ENCODE measurements around the gene TMA7B. TPM values are rescaled to one million over a fixed set of nuclear protein-coding genes. Genes with fewer than 3 reads are reported as not detected.

Gene TMA7B
- total and polyA plus RNA-seq, 11 donors: 0.24 TPM; not detected in 10

DNA sequence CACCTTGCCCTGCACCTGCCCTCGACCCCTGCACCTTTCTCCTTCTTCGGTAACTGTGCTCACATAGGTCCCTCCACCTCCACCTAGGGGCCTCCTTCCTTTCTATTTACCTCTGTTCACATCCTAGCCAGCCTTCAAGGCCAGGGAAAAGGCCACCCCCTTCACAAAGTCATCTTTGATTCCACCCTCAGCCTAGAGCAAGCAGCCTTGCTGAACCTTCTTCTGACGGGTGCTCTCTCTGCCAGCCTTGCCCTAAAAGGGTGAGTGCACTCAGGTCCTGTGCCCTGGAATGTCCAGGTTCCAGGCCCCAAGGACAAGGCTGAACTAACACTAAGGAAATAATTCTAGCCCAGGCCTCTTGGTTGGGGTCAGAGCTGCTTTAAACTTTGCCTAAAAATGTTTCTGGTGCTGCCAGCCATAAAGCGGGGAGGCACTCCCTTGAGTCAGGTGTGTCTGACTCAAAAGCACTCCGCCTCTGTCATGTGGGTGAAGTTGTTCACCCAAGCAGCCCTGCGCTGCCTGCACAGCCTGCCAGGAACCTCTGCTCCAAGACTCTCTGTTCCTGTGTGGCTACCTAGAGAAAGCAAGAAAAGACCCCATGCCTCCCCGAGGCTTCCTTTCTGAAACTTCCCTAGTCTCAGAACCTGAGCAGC, 25.3 kb downstream of the TMA7B start:
- H3K36me3 ChIP-seq: no peaks in the 10 kb centered on the region
- H3K27ac ChIP-seq: no peak overlapping the region
- WGBS, 4 donors: 81 to 89% (median 84%) methylated on average over 5 to 7 of the region's 7 CpGs
- peaks cover 0 to 4% (median 0%) of the 10 kb centered on the region in 9 donors for H3K27me3 ChIP-seq
- ATAC-seq (no peak), DNase-seq (no peak)
- H3K4me1 ChIP-seq: peaks cover 0 to 19% (median 0%) of the 10 kb centered on the region in 12 donors
- no peak overlapping the region for H3K4me3 ChIP-seq
- intact Hi-C loops (cut with DNase I): no loop called here
- H3K9me3 ChIP-seq: no peaks in the 10 kb centered on the region
- TF ChIP-seq, protein P1, sequence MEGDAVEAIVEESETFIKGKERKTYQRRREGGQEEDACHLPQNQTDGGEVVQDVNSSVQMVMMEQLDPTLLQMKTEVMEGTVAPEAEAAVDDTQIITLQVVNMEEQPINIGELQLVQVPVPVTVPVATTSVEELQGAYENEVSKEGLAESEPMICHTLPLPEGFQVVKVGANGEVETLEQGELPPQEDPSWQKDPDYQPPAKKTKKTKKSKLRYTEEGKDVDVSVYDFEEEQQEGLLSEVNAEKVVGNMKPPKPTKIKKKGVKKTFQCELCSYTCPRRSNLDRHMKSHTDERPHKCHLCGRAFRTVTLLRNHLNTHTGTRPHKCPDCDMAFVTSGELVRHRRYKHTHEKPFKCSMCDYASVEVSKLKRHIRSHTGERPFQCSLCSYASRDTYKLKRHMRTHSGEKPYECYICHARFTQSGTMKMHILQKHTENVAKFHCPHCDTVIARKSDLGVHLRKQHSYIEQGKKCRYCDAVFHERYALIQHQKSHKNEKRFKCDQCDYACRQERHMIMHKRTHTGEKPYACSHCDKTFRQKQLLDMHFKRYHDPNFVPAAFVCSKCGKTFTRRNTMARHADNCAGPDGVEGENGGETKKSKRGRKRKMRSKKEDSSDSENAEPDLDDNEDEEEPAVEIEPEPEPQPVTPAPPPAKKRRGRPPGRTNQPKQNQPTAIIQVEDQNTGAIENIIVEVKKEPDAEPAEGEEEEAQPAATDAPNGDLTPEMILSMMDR (IDR thresholded peaks at IDR 0.05): no peak
- no peak for TF ChIP-seq POLR2A (IDR thresholded peaks at IDR 0.05)

DNA sequence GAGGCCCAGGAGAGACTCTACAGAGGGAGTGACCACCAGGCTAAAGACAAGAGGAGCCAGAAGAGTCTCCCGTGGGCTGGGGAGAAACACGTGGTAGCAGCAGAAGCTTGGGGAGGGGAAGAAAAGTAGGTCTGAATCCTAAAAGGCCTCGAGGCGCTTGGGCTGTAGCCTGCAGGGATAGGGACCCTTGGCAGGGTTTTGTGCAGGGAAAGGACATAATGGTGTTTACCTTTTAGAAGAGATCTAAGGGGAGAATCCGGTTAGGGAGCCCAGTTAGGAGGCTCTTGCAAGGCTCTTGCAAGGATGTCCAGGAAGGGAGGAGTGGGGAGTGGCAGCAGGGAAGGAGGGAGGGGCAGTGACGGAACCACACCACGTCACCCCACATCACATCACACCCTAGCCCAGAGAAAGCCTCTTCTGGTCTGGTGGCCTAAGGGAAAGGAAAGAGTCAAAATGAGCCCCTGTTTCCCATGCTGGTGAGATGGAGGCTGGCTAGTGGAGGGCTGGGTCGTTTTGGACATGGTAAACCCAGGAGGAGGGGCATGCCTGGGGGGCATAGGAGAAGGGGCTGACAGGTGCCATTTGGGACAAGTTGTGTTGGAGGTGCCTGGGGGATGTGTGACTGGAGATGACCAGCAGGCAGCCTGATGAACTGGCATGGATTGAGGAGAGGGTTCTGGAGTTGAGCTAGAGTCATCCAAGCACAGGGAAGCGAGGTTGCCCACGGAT, 28.4 kb downstream of the TMA7B start:
- Histone ChIP-seq H3K4me3 (no peak overlapping the region), H3K36me3 (no peaks in the 10 kb centered on the region), H3K4me1 (peaks cover 0 to 32% (median 0%) of the 10 kb centered on the region in 12 donors), H3K9me3 (no peaks in the 10 kb centered on the region), H3K27ac (no peak overlapping the region), H3K27me3 (peaks cover 0 to 12% (median 0%) of the 10 kb centered on the region in 9 donors)
- no peak for ATAC-seq
- WGBS, 4 donors: 55 to 74% (median 67%) methylated on average over 10 of the region's 10 CpGs
- intact Hi-C loops (cut with DNase I): no loop called here
- no peak for DNase-seq
- TF ChIP-seq, protein P1 (IDR thresholded peaks at IDR 0.05): no peak
- TF ChIP-seq POLR2A (IDR thresholded peaks at IDR 0.05): no peak

DNA sequence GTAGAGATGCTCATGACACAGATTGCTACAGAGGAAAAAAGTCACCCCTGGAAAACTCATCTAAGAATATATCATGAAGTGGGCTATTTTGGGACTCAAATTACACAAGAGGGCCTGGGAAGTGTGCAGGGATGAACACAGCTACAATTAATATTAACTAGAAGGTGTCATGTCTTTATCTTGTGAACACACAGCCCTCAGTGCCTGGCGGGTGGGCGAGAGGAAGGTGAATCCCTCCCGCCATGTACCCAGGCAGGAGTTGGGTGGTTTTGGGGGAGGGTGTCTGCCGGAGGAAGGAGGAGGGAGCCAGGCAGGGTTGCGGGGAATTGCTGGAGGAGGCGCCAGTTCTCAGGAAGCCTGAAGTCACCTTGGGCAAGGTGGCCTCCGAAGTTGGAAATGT, 29.4 kb downstream of the TMA7B start:
- Histone ChIP-seq H3K27me3 (peaks cover 0 to 20% (median 4%) of the 10 kb centered on the region in 9 donors), H3K4me3 (no peak overlapping the region), H3K9me3 (no peaks in the 10 kb centered on the region), H3K36me3 (no peaks in the 10 kb centered on the region), H3K4me1 (peaks cover 0 to 36% (median 0%) of the 10 kb centered on the region in 12 donors), H3K27ac (peak overlapping the region in 9 of 12 donors; percentile 4 to 75 (median 58))
- no peak for TF ChIP-seq POLR2A (IDR thresholded peaks at IDR 0.05)
- TF ChIP-seq, protein P1 (IDR thresholded peaks at IDR 0.05): no peak
- DNase-seq: no peak
- peak in 3 of 4 donors; percentile 35 to 67 (median 43) for ATAC-seq
- WGBS, 4 donors: 42 to 61% (median 58%) methylated on average over 7 of the region's 7 CpGs
- intact Hi-C loops (cut with DNase I): no loop called here

DNA sequence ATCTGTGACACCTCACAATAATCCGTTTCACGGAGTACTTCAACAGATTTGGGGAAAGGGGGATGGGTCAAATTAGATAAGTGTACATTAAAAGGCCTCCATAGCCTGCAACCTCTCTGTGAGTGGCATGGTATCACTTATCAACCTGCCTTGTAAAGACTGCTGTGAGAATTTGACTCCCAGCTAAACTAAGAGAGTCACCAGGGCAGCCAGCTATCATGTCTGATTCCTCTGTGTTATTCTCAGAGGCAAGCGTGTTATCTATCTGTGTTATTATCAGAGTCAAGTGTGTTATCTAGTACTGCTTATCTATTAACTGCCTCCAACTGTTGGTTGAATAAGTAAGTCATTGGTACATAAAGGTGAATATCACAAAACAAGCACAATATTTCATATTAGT, 30.5 kb downstream of the TMA7B start:
- no peaks in the 10 kb centered on the region for H3K9me3 ChIP-seq
- H3K4me3 ChIP-seq: no peak overlapping the region
- no peak for TF ChIP-seq POLR2A (IDR thresholded peaks at IDR 0.05)
- TF ChIP-seq, protein P1 (IDR thresholded peaks at IDR 0.05): no peak
- peaks cover 0 to 42% (median 0%) of the 10 kb centered on the region in 12 donors for H3K4me1 ChIP-seq
- 41 to 61% (median 59%) methylated on average over 3 of the region's 3 CpGs for WGBS, 4 donors
- DNase-seq (no peak), ATAC-seq (no peak)
- H3K27ac ChIP-seq: peak overlapping the region in 11 of 12 donors; percentile 4 to 75 (median 46)
- no peaks in the 10 kb centered on the region for H3K36me3 ChIP-seq
- H3K27me3 ChIP-seq: peaks cover 0 to 29% (median 9%) of the 10 kb centered on the region in 9 donors
- intact Hi-C loops (cut with DNase I): no loop called here
